HepG2 (cell line): ENCODE results near the gene PRRT1B. TPM values are rescaled to one million over a fixed set of nuclear protein-coding genes. Genes with fewer than 3 reads are reported as not detected.

ENCODE experiments used
- ATAC-seq: fragments of 200-7000 bp; cut with Tn5 transposase; 3 replicates; pipeline ENCODE4 v1.9.1; 2020; ENCODE audit warnings: mild to moderate bottlenecking, moderate library complexity
- BruUV-seq: library from RNA; stranded (reverse); fragments of 400-500 nt; replicated peaks from 2 replicates; lab custom pipeline; 2021; lab: Mats Ljungman, UMichigan
- CTCF ChIA-PET: fragments of 300-600 bp; formaldehyde crosslinking; extraction: SDS; loops from one replicate; lab custom pipeline; 2021; ENCODE audit warnings: low total read pairs, inconsistent platforms, low intra/inter-chr PET ratio; lab: Yijun Ruan, JAX
- POLR2A ChIA-PET: fragments of 350-600 bp; sonication (Branson Sonifier 250); formaldehyde crosslinking; loops from one replicate; lab custom pipeline; 2020; ENCODE audit warnings: antibody characterized with exemption, inconsistent platforms; lab: Yijun Ruan, JAX
- DNase-seq: peaks from one replicate; pipeline ENCODE4 v3.0.0-alpha.2; 2015; ENCODE audit warnings: low spot score
- FAIRE-seq: peaks from 3 replicates; lab custom pipeline; 2011; peaks lifted over from hg19 to GRCh38; lab: Jason Lieb, UNC
- H2AFZ ChIP-seq: one replicate; pipeline ENCODE4 v1.6.1; 2011; ENCODE audit warnings: low read length, inconsistent platforms
- H3K27ac ChIP-seq: fragments of 300-600 bp; 3 replicates; pipeline ENCODE4 v1.8.0; 2011; ENCODE audit warnings: mixed run types, mild to moderate bottlenecking, mixed read lengths, low read length, inconsistent platforms; ENCODE audit not compliant: insufficient read depth; ENCODE audit errors: extremely low read length
- H3K27me3 ChIP-seq, 2 experiments: fragments of 200-600 bp in 1 of 2; 2 replicates in 1 of 2; 3 replicates in 1 of 2; pipeline versions ENCODE4 v1.6.0 to v1.8.0; 2011; ENCODE audit warnings: low read length in 2 of 2, mild to moderate bottlenecking in 2 of 2, moderate library complexity in 2 of 2, inconsistent platforms in 1 of 2; ENCODE audit not compliant: insufficient read depth in 2 of 2, control insufficient read depth in 1 of 2
- H3K36me3 ChIP-seq, 2 experiments: fragments of 200-600 bp in 1 of 2; replicated peaks in 1 of 2; 2 replicates in 1 of 2; 3 replicates in 1 of 2; pipeline versions ENCODE4 v1.5.1 to v1.8.0; 2011; ENCODE audit warnings: low read length in 2 of 2, inconsistent platforms in 1 of 2; ENCODE audit not compliant: insufficient read depth in 2 of 2, control insufficient read depth in 1 of 2
- H3K4me1 ChIP-seq: 2 replicates; pipeline ENCODE4 v1.5.1; 2012; ENCODE audit warnings: low read length, inconsistent platforms; ENCODE audit not compliant: insufficient read depth
- H3K4me2 ChIP-seq: 2 replicates; pipeline ENCODE4 v1.6.0; 2011; ENCODE audit warnings: low read depth, low read length, inconsistent platforms
- H3K4me3 ChIP-seq, 3 experiments: fragments of 200-600 bp in 1 of 3; sonication (generic), shearing (Covaris generic) in 1 of 3; replicated peaks in 1 of 3; 2 replicates each; pipeline ENCODE4 v1.5.1; 2011 to 2016; ENCODE audit warnings: low read length in 3 of 3, inconsistent platforms in 2 of 3, low read depth in 2 of 3, mild to moderate bottlenecking in 2 of 3, control low read depth in 1 of 3, mixed read lengths in 1 of 3; ENCODE audit not compliant: insufficient read depth in 1 of 3
- H3K79me2 ChIP-seq: one replicate; pipeline ENCODE4 v1.6.1; 2011; ENCODE audit warnings: low read length, inconsistent platforms; ENCODE audit not compliant: insufficient read depth
- H3K9ac ChIP-seq: 2 replicates; pipeline ENCODE4 v1.6.0; 2011; ENCODE audit warnings: mild to moderate bottlenecking, low read depth, low read length, inconsistent platforms; ENCODE audit not compliant: insufficient read depth
- H3K9me3 ChIP-seq: 2 replicates; pipeline ENCODE4 v1.5.1; 2012; ENCODE audit warnings: mild to moderate bottlenecking, low read length
- H4K20me1 ChIP-seq: 2 replicates; pipeline ENCODE4 v1.6.0; 2011; ENCODE audit warnings: inconsistent platforms, mild to moderate bottlenecking, low read length, moderate library complexity; ENCODE audit not compliant: insufficient read depth
- ARID5B ChIP-seq: IDR thresholded peaks from 2 replicates; pipeline ENCODE4 v1.4.0; 2020; ENCODE audit warnings: mild to moderate bottlenecking, missing genetic modification reagents
- BCL6 ChIP-seq: IDR thresholded peaks from 2 replicates; pipeline ENCODE4 v1.6.1; 2016; ENCODE audit warnings: missing genetic modification reagents, missing compliant biosample characterization
- GZF1 ChIP-seq: sonication (generic); formaldehyde crosslinking; IDR thresholded peaks from 2 replicates; pipeline ENCODE4 v1.5.1; 2020; ENCODE audit warnings: mild to moderate bottlenecking, missing genetic modification reagents
- HDAC1 ChIP-seq: sonication (generic); formaldehyde crosslinking; IDR thresholded peaks from 2 replicates; pipeline ENCODE4 v1.5.1; 2020; ENCODE audit warnings: mild to moderate bottlenecking, missing genetic modification reagents
- MXD4 ChIP-seq: IDR thresholded peaks from 2 replicates; pipeline ENCODE4 v1.6.1; 2016; ENCODE audit warnings: mild to moderate bottlenecking, missing biosample characterization, missing genetic modification reagents
- PBX3 ChIP-seq: sonication (generic); formaldehyde crosslinking; IDR thresholded peaks from 2 replicates; pipeline ENCODE4 v1.8.1; 2023; ENCODE audit warnings: missing genetic modification reagents, inconsistent platforms, borderline replicate concordance
- PHF8 ChIP-seq: sonication (generic); formaldehyde crosslinking; IDR thresholded peaks from 2 replicates; pipeline ENCODE4 v1.5.0; 2020; ENCODE audit warnings: missing genetic modification reagents
- ZNF136 ChIP-seq: sonication (generic); formaldehyde crosslinking; IDR thresholded peaks from 2 replicates; pipeline ENCODE4 v1.8.1; 2022; ENCODE audit warnings: low read depth, mild to moderate bottlenecking, moderate library complexity, missing genetic modification reagents
- ZNF317 ChIP-seq: sonication (generic); formaldehyde crosslinking; IDR thresholded peaks from 2 replicates; pipeline ENCODE4 v1.5.0; 2020; ENCODE audit warnings: mild to moderate bottlenecking, missing genetic modification reagents
- ZNF446 ChIP-seq: sonication (generic); formaldehyde crosslinking; IDR thresholded peaks from 2 replicates; pipeline ENCODE4 v1.5.0; 2020; ENCODE audit warnings: mild to moderate bottlenecking, missing genetic modification reagents
- ZNF543 ChIP-seq: sonication (generic); formaldehyde crosslinking; IDR thresholded peaks from 2 replicates; pipeline ENCODE4 v1.4.0; 2020; ENCODE audit warnings: mild to moderate bottlenecking, missing genetic modification reagents
- ZNF563 ChIP-seq: sonication (generic); formaldehyde crosslinking; IDR thresholded peaks from 2 replicates; pipeline ENCODE4 v1.8.0; 2022; ENCODE audit warnings: mild to moderate bottlenecking, moderate library complexity, missing genetic modification reagents
- ZNF580 ChIP-seq: IDR thresholded peaks from 2 replicates; pipeline ENCODE4 v1.6.1; 2016; ENCODE audit warnings: low read depth, borderline replicate concordance
- WGBS: methylation state at CpG from one replicate; pipeline ENCODE4 v1.1.6; 2017; ENCODE audit warnings: low lambda C conversion rate; 5-methylcytosine and 5-hydroxymethylcytosine counted together
- in situ Hi-C: cut with HindIII; loops from 2 replicates; pipeline ENCODE4 v1.10.0; 2017; ENCODE audit warnings: low pct_unique_long_range_greater_than_20kb; ENCODE audit not compliant: extremely low pct_ligation_motif_present
- intact Hi-C: fragments of 100-400 bp; cut with micrococcal nuclease; formaldehyde crosslinking; loops from one replicate; pipeline ENCODE4 v1.10.0; 2022; ENCODE audit not compliant: unreplicated experiment
- polyA plus RNA-seq, 8 experiments: library from polyadenylated mRNA; depleted of rRNA in 3 of 8; stranded (reverse) in 7 of 8; unstranded in 1 of 8; fragments of >200 nt; fragmentation: Illumina TruSeq in 4 of 8; extraction: Trizol in 4 of 8; gene quantifications; 2 replicates each; pipeline versions ENCODE4 v1.2.1 to v1.2.3, GENCODE V29; 2011 to 2016; ENCODE audit warnings: low read depth in 4 of 8, missing spikeins in 1 of 8, mixed read lengths in 1 of 8; ENCODE audit not compliant: insufficient read depth in 1 of 8
- total RNA-seq, 5 experiments: library from RNA; depleted of rRNA; stranded (reverse); fragments of >200 nt; fragmentation: Illumina TruSeq; extraction: Trizol; gene quantifications; 2 replicates each; pipeline ENCODE4 v1.2.3, GENCODE V29; 2016; ENCODE audit warnings: low read depth in 1 of 5

Gene PRRT1B
- total and polyA plus RNA-seq, 2 of the 13 experiments (the other 11 are each of a cell fraction or from before 2014, with no cell fraction given), result not detected

- TF ChIP-seq ZNF580 (CRISPR knock-in tag) (no peak), ZNF563 (CRISPR knock-in tag) (no peak), ZNF136 (peak; percentile 30; the same call in 1 of the 2 replicates), BCL6 (CRISPR knock-in tag) (no peak), ZNF317 (CRISPR knock-in tag) (peak; percentile 99)
- H3K9ac ChIP-seq, result no peak overlapping the region
- H3K36me3 ChIP-seq, result no peaks in the 10 kb centered on the region
- H3K27ac ChIP-seq, result no peak overlapping the region
- peaks cover 22% of the 10 kb centered on the region for H3K9me3 ChIP-seq
- peaks cover 11 to 60% of the 10 kb centered on the region in 2 experiments; a peak in 4 of 5 replicates for H3K27me3 ChIP-seq
- in situ Hi-C loops (no loop called here), intact Hi-C loops (no loop called here)
- H3K79me2 ChIP-seq, result no peaks in the 10 kb centered on the region
- no peak overlapping the region for H3K4me3 ChIP-seq
- H3K4me1 ChIP-seq, result peaks cover 25% of the 10 kb centered on the region
- no peak for FAIRE-seq
- no TSS peak for BruUV-seq
- WGBS, result 59% methylated on average over 6 of the region's 6 CpGs
- no peak overlapping the region for H3K4me2 ChIP-seq
- peaks cover 11% of the 10 kb centered on the region; the same call in 1 of the 2 replicates for H4K20me1 ChIP-seq
- POLR2A ChIA-PET, result no interaction called here
- CTCF ChIA-PET, result no interaction called here
- ATAC-seq, result no peak
- H2AFZ ChIP-seq, result no peak overlapping the region
- no peak for DNase-seq
Observed at GRCh38 chr9:131543141-131543540, 2.2 kb upstream of the PRRT1B start.

GRCh38 chr9:131545786-131546335 lies 538 bp downstream of the PRRT1B start:
- peak overlapping the region; percentile 84 for H3K4me2 ChIP-seq
- no peak overlapping the region for H2AFZ ChIP-seq
- peaks cover 10 to 63% of the 10 kb centered on the region in 2 experiments; a peak in 4 of 5 replicates for H3K27me3 ChIP-seq
- no peak overlapping the region for H3K9ac ChIP-seq
- DNase-seq (no peak), ATAC-seq (peak; percentile 45), FAIRE-seq (no peak)
- in situ Hi-C loops (no loop called here), intact Hi-C loops (no loop called here)
- 9% methylated on average over 11 of the region's 30 CpGs for WGBS
- ChIA-PET CTCF (interaction anchor here (0.7 kb wide), 1 partner anchor 59 kb away, joined by 3 read pairs; no protein-coding TSS in a partner anchor), POLR2A (interaction anchor here (0.6 to 1.7 kb wide), 5 partner anchors 9 to 172 kb away, joined by 3 to 6 read pairs (median 3); partner anchors contain the start of gene UCK1)
- H3K4me3 ChIP-seq, result peak overlapping the region; percentile 16 to 70 (median 19); a peak in 3 of 6 replicates
- H3K9me3 ChIP-seq, result peaks cover 22% of the 10 kb centered on the region
- H4K20me1 ChIP-seq, result peaks cover 11% of the 10 kb centered on the region; the same call in 1 of the 2 replicates
- H3K36me3 ChIP-seq, result no peaks in the 10 kb centered on the region
- H3K4me1 ChIP-seq, result peaks cover 25% of the 10 kb centered on the region
- H3K79me2 ChIP-seq, result no peaks in the 10 kb centered on the region
- BruUV-seq, result no TSS peak
- H3K27ac ChIP-seq, result no peak overlapping the region
- TF ChIP-seq MXD4 (CRISPR knock-in tag), result no peak
- peak; percentile 6; the same call in 1 of the 2 replicates for TF ChIP-seq ZNF543 (CRISPR knock-in tag)
- no peak; the same call in 1 of the 2 replicates for TF ChIP-seq PHF8
- TF ChIP-seq HDAC1 (CRISPR knock-in tag), result no peak
- no peak for TF ChIP-seq PBX3
- peak; percentile 76; the same call in 1 of the 2 replicates for TF ChIP-seq ZNF446 (CRISPR knock-in tag)
- TF ChIP-seq ARID5B (CRISPR knock-in tag), result no peak
- TF ChIP-seq GZF1 (CRISPR knock-in tag), result no peak
